ENCODE measurements around the gene EIF3L.

- TF ChIP-seq CTCF (conservative IDR thresholded peaks at IDR 0.05 in 1 of 2, IDR thresholded peaks at IDR 0.05 in 1 of 2; ENCODE audit: low read depth in 1 of 2, low read length in 2 of 2), result no peak
- TF ChIP-seq EZH2 (IDR thresholded peaks at IDR 0.05; ENCODE audit: low read length, missing control alignments), result no peak
Measured at GRCh38 chr22:37897807-37898206, 48.6 kb downstream of the EIF3L start.
